GM23248 (cell line): ENCODE data around the gene SELENOK. TPM values are rescaled to one million over a fixed set of nuclear protein-coding genes. Genes with fewer than 3 reads are reported as not detected.
"Not testable (repeated sequence)": the region's sequence is repeated elsewhere in the genome, so short reads cannot be mapped to it uniquely, and the experiment has no call there.

ENCODE experiments used
- DNase-seq: peaks from one replicate; pipeline ENCODE4 v3.0.0-alpha.2; 2015
- H2AFZ ChIP-seq: fragments of 200-600 bp; sonication (generic); 2 replicates; pipeline ENCODE4 v1.6.1; 2016; ENCODE audit warnings: antibody characterized with exemption
- H3F3A ChIP-seq: fragments of 200-600 bp; sonication (generic); 2 replicates; pipeline ENCODE4 v1.6.1; 2016; ENCODE audit warnings: mild to moderate bottlenecking, antibody characterized with exemption, mixed run types; ENCODE audit not compliant: insufficient read depth
- H3K27ac ChIP-seq: fragments of 200-600 bp; sonication (generic); 2 replicates; pipeline ENCODE4 v1.5.1; 2016; ENCODE audit warnings: mild to moderate bottlenecking
- H3K27me3 ChIP-seq: fragments of 200-600 bp; sonication (generic); replicated peaks from 2 replicates; pipeline ENCODE4 v1.6.1; 2016; ENCODE audit warnings: mild to moderate bottlenecking; ENCODE audit not compliant: insufficient read depth
- H3K36me3 ChIP-seq: fragments of 200-600 bp; sonication (generic); 2 replicates; pipeline ENCODE4 v1.6.1; 2016; ENCODE audit warnings: low read depth, mild to moderate bottlenecking
- H3K4me1 ChIP-seq: fragments of 200-600 bp; sonication (generic); 2 replicates; pipeline ENCODE4 v1.6.1; 2016; ENCODE audit warnings: mild to moderate bottlenecking; ENCODE audit not compliant: insufficient read depth
- H3K4me2 ChIP-seq: fragments of 200-600 bp; sonication (generic); one replicate; pipeline ENCODE4 v1.6.1; 2016; ENCODE audit warnings: mild to moderate bottlenecking; ENCODE audit not compliant: unreplicated experiment
- H3K4me3 ChIP-seq: fragments of 200-600 bp; sonication (generic); 2 replicates; pipeline ENCODE4 v1.5.1; 2016; ENCODE audit warnings: mild to moderate bottlenecking
- H3K79me2 ChIP-seq: fragments of 200-600 bp; sonication (generic); 2 replicates; pipeline ENCODE4 v1.6.1; 2016; ENCODE audit warnings: mild to moderate bottlenecking; ENCODE audit not compliant: insufficient read depth
- H3K9ac ChIP-seq: fragments of 200-600 bp; sonication (generic); 2 replicates; pipeline ENCODE4 v1.6.1; 2016; ENCODE audit warnings: mild to moderate bottlenecking
- H3K9me2 ChIP-seq: fragments of 200-600 bp; sonication (generic); 2 replicates; pipeline ENCODE4 v1.6.1; 2016; ENCODE audit warnings: mixed run types, mild to moderate bottlenecking, moderate library complexity; ENCODE audit not compliant: insufficient read depth
- H3K9me3 ChIP-seq: fragments of 200-600 bp; sonication (generic); one replicate; pipeline ENCODE4 v1.6.1; 2017; ENCODE audit warnings: low read depth
- H4K20me1 ChIP-seq: fragments of 200-600 bp; sonication (generic); 2 replicates; pipeline ENCODE4 v1.6.0; 2016; ENCODE audit not compliant: insufficient read depth
- EZH2 ChIP-seq: fragments of 200-600 bp; sonication (generic); IDR thresholded peaks from 2 replicates; pipeline ENCODE4 v1.6.1; 2018; ENCODE audit warnings: antibody characterized with exemption, mild to moderate bottlenecking; ENCODE audit not compliant: insufficient read depth, poor library complexity, severe bottlenecking
- EZH2phosphoT487 ChIP-seq: fragments of 200-600 bp; sonication (generic); IDR thresholded peaks from 2 replicates; pipeline ENCODE4 v1.6.1; 2018; ENCODE audit warnings: antibody characterized with exemption, moderate library complexity, mild to moderate bottlenecking, low read depth; ENCODE audit not compliant: insufficient read depth
- WGBS, 2 experiments: methylation state at CpG; one replicate each; pipeline ENCODE4 v1.1.6; 2015 to 2017; ENCODE audit warnings: low lambda C conversion rate in 2 of 2, low coverage in 1 of 2; ENCODE audit errors: missing lambda C conversion rate in 2 of 2; 5-methylcytosine and 5-hydroxymethylcytosine counted together
- in situ Hi-C: fragments of 300-500 bp; cut with MboI; formaldehyde crosslinking; loops from 2 replicates; pipeline ENCODE4 v1.15.0; 2020
- polyA plus RNA-seq: library from polyadenylated mRNA; unstranded; fragments of >200 nt; fragmentation: Nextera tagmentation; extraction: Ambion mirVana; gene quantifications from 2 replicates; pipeline ENCODE4 v1.2.1, GENCODE V29; 2016
- total RNA-seq: library from RNA; depleted of rRNA; stranded (reverse); fragments of >200 nt; shearing (Covaris generic); gene quantifications from 2 replicates; pipeline ENCODE4 v1.2.3, GENCODE V29; 2014

Gene SELENOK
- total and polyA plus RNA-seq, 2 experiments from 2014 or later: 37.5 to 97.5 TPM

GRCh38 chr3:53939086-53939582 lies 47.5 kb upstream of the SELENOK start:
- no peaks in the 10 kb centered on the region for H3F3A ChIP-seq
- H3K27ac ChIP-seq: no peak overlapping the region
- H3K4me3 ChIP-seq: no peak overlapping the region
- H3K4me2 ChIP-seq: no peak overlapping the region
- no peaks in the 10 kb centered on the region for H3K36me3 ChIP-seq
- H2AFZ ChIP-seq: no peak overlapping the region
- 65 to 70% methylated on average over 10 of the region's 10 CpGs for WGBS, 2 experiments
- H4K20me1 ChIP-seq: no peaks in the 10 kb centered on the region
- no peaks in the 10 kb centered on the region for H3K9me2 ChIP-seq
- TF ChIP-seq EZH2phosphoT487 (no peak), EZH2 (no peak)
- DNase-seq: no peak
- no peaks in the 10 kb centered on the region for H3K79me2 ChIP-seq
- peaks cover 7% of the 10 kb centered on the region; the same call in 1 of the 2 replicates for H3K4me1 ChIP-seq
- H3K9ac ChIP-seq: no peak overlapping the region
- no peaks in the 10 kb centered on the region for H3K27me3 ChIP-seq
- H3K9me3 ChIP-seq: no peaks in the 10 kb centered on the region
- in situ Hi-C loops: no loop called here

GRCh38 chr3:53938645-53939044 lies 47.0 kb upstream of the SELENOK start:
- H2AFZ ChIP-seq: no peak overlapping the region
- in situ Hi-C loops: no loop called here
- TF ChIP-seq EZH2phosphoT487 (no peak), EZH2 (no peak)

GRCh38 chr3:53936347-53936746 lies 44.7 kb upstream of the SELENOK start:
- no peaks in the 10 kb centered on the region for H3F3A ChIP-seq
- no peaks in the 10 kb centered on the region for H3K79me2 ChIP-seq
- in situ Hi-C loops: no loop called here
- no peak overlapping the region for H3K4me3 ChIP-seq
- H3K36me3 ChIP-seq: no peaks in the 10 kb centered on the region
- H2AFZ ChIP-seq: no peak overlapping the region
- no peak for TF ChIP-seq EZH2phosphoT487
- TF ChIP-seq EZH2: no peak
- peaks cover 6% of the 10 kb centered on the region; the same call in 1 of the 2 replicates for H3K27me3 ChIP-seq
- no peak overlapping the region for H3K9ac ChIP-seq
- peaks cover 5% of the 10 kb centered on the region; the same call in 1 of the 2 replicates for H3K4me1 ChIP-seq
- WGBS, 2 experiments: 27 to 32% methylated on average over 1 of the region's 1 CpG
- H3K27ac ChIP-seq: no peak overlapping the region
- no peaks in the 10 kb centered on the region for H4K20me1 ChIP-seq
- H3K9me3 ChIP-seq: no peaks in the 10 kb centered on the region
- DNase-seq: no peak
- no peak overlapping the region for H3K4me2 ChIP-seq
- H3K9me2 ChIP-seq: no peaks in the 10 kb centered on the region

More at GRCh38 chr3:53938645-53939044, 47.0 kb upstream of the SELENOK start:
- no peaks in the 10 kb centered on the region for H3K79me2 ChIP-seq
- H3K27me3 ChIP-seq: no peaks in the 10 kb centered on the region
- H4K20me1 ChIP-seq: no peaks in the 10 kb centered on the region
- no peak overlapping the region for H3K4me3 ChIP-seq
- H3K27ac ChIP-seq: no peak overlapping the region
- H3K9ac ChIP-seq: no peak overlapping the region
- no peaks in the 10 kb centered on the region for H3K9me3 ChIP-seq
- no peaks in the 10 kb centered on the region for H3K36me3 ChIP-seq
- WGBS, 2 experiments: 4 to 11% methylated on average over 2 of the region's 2 CpGs
- DNase-seq: peak; percentile 74
- no peak overlapping the region for H3K4me2 ChIP-seq
- no peaks in the 10 kb centered on the region for H3F3A ChIP-seq
- H3K4me1 ChIP-seq: peaks cover 7% of the 10 kb centered on the region; the same call in 1 of the 2 replicates
- H3K9me2 ChIP-seq: no peaks in the 10 kb centered on the region

GRCh38 chr3:53935283-53935901 lies 43.7 kb upstream of the SELENOK start:
- Histone ChIP-seq H3K9ac (no peak overlapping the region), H3K27me3 (peaks cover 6% of the 10 kb centered on the region; the same call in 1 of the 2 replicates), H3K27ac (no peak overlapping the region), H3K4me2 (no peak overlapping the region), H3K9me3 (no peaks in the 10 kb centered on the region), H3K4me1 (no peaks in the 10 kb centered on the region), H3K36me3 (no peaks in the 10 kb centered on the region), H2AFZ (no peak overlapping the region), H3K9me2 (no peaks in the 10 kb centered on the region), H3F3A (no peaks in the 10 kb centered on the region), H4K20me1 (no peaks in the 10 kb centered on the region), H3K79me2 (no peaks in the 10 kb centered on the region), H3K4me3 (no peak overlapping the region)
- in situ Hi-C loops: no loop called here
- whole genome bisulfite sequencing, 2 experiments: 0% methylated on average over 1 of the region's 1 CpG
- TF ChIP-seq EZH2phosphoT487 (no peak), EZH2 (no peak)
- no peak for DNase-seq

DNA sequence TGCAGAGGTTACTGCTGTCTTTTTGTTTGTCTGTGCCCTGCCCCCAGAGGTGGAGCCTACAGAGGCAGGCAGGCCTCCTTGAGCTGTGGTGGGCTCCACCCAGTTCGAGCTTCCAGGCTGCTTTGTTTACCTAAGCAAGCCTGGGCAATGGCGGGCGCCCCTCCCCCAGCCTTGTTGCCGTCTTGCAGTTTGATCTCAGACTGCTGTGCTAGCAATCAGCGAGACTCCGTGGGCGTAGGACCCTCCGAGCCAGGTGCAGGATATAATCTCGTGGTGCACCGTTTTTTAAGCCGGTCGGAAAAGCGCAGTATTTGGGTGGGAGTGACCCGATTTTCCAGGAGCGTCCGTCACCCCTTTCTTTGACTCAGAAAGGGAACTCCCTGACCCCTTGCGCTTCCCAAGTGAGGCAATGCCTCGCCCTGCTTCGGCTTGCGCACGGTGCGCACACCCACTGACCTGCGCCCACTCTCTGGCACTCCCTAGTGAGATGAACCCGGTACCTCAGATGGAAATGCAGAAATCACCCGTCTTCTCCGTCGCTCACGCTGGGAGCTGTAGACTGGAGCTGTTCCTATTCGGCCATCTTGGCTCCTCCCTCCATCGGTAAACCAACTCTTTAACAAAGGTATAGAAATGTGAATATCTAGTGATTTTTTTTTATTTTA lies 35.7 kb upstream of the SELENOK start:
- H3K4me3 ChIP-seq, H3K9ac ChIP-seq, DNase-seq, H3F3A ChIP-seq, H3K9me2 ChIP-seq, H3K36me3 ChIP-seq, in situ Hi-C loops, H3K4me2 ChIP-seq, H2AFZ ChIP-seq, H4K20me1 ChIP-seq, H3K27ac ChIP-seq, H3K4me1 ChIP-seq, H3K79me2 ChIP-seq, H3K9me3 ChIP-seq: not testable (repeated sequence)
- WGBS, 2 experiments: 58 to 71% methylated on average over 26 to 28 of the region's 30 CpGs
- H3K27me3 ChIP-seq: peaks cover 10% of the 10 kb centered on the region; the same call in 1 of the 2 replicates
